HT1080 (cell line): ENCODE results near the gene M1AP. TPM values are rescaled to one million over a fixed set of nuclear protein-coding genes. Genes with fewer than 3 reads are reported as not detected.
"Not testable (repeated sequence)": the region's sequence is repeated elsewhere in the genome, so short reads cannot be mapped to it uniquely, and the experiment has no call there.

Experiments used
- DNase-seq: peaks from one replicate; pipeline ENCODE4 v3.0.0-alpha.2; 2015; ENCODE audit warnings: low read depth
- total RNA-seq: library from RNA; depleted of rRNA; stranded (reverse); fragments of >200 nt; shearing (Covaris generic); gene quantifications from 2 replicates; pipeline ENCODE4 v1.2.3, GENCODE V29; 2014

M1AP gene
- total RNA-seq, 1 experiment from 2014 or later: 0.03 TPM

DNA sequence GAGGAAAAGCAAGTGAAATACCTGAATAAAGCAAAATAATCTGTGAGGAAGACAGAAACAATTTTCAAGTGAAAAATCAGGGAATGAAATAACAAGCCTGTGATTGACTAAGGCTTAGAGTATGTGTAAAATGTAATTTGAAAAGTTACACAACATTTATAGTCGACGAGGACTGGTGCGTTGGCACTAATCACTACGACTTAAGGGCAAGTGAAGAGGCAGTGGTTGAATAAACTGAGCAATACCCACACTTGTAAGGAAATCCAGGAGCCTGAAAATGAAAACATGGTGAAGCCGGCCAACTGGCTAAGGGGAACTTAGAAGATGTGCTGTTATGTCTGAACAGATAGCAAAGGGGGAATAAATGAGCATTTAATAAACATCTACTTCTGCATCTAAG, 80.2 kb downstream of the M1AP start:
- DNase-seq: peak; percentile 85

DNA sequence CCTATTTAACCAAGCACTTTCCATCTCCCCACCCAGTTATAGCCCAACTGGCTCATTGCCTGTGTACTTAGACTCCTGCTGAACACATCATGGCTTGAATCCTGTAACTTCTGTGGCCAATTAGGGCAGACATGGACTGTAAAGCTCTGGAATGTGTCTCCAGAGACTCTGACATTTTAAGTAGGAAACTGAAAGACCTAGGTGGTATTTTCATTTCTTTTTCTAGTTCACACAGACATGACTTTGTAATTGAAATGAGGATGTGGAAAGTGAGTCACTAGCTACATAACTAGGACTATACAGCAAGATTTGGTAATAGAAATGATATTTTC, 81.4 kb downstream of the M1AP start:
- peak; percentile 84 for DNase-seq

DNA sequence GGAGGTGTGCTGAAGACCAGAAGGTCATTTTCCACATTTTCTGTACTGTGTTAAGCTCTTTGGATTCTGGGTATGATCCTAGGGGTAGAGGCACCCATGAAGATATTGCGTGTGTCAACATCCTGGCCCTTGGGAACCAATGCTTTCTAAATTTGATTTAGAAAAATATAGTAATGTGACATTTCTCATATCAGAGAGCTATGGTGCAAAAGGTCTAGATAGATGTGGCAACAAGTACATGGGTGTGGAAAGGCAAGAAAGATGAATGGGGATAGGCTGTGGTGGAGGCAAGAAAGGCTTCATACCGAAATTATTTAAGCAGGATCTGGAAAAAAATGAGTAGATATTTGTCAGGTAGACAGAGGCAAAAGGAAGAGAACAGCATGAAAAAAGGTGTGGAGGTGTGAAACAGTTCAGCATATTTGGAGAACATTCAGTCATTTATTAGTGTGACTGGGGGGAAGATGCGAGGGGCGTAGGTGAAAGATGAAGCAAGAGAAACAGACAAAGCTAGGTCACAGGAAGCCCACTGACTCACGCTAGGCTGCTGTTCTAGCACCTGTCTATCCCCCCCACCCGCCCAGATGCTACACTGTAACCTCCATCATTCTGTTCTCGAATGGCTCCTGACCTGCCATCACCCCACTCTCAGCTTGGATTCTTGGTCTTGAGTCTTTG, 81.9 kb downstream of the M1AP start:
- no peak for DNase-seq

DNA sequence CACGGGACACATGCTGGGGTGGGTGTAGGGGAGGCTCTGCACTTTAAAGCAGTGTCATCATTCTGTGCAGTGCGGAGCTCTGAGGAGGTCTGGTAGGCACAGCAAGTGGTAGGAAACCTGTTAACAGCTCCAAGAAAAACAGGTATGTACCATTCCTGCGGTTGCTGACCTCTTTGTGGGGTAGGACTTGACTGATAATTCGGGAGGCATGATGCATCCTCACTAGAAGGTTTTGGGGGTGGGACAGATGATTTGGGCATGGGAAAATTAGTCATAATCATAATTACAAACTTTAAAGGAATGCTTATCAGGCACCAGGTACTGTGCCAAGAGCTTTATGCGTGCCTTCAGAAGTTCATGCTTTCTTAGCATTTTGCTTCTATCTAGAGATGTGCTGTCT, 83.9 kb downstream of the M1AP start:
- peak; percentile 92 for DNase-seq

DNA sequence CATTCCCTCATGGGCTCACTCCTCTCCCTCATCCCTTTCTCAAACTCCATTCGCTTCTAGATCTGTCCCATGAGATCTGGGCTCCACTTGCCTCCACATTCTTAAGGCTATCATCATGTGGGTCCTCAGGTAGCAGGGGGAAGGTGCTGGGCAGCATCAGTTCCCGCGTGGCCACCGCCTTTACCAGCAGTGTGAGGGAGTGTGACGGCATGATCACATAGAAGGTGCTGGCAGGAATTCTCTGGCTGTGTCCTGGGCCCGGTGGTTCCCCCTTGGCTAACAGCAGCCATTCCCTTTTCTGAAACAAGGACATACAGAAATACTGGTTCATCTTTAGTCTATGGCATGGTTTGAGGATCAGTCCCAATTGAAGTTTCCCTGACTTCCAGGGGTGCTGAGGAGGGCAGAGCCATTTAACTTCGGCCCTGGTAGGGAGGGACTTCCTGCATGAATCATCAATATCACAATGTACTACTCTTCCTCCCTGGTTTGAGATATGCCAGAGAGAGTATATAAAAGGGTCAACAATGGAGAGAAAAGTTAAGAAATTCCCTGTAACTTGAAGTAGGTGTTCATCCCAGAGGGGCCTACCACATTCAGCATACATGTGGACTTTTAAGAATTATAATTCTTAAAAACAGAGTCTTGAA, 85.9 kb downstream of the M1AP start:
- peak; percentile 52 for DNase-seq

DNA sequence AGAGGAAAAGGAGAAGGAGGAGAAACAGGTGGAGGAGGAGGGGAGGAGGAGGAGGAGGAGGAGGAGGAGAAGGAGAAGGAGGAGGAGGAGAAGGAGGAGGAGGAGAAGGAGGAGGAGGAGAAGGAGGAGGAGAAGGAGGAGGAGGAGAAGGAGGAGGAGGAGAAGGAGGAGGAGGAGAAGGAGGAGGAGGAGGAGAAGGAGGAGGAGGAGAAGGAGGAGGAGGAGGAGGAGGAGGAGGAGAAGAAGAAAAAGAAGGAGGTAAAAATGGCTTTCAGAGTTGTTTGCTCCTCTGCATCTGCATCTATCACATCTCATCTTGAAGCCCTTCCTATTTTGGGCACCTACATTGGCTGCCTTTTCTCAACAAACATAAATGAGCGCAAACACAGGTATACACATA, 87.1 kb downstream of the M1AP start:
- DNase-seq: not testable (repeated sequence)

DNA sequence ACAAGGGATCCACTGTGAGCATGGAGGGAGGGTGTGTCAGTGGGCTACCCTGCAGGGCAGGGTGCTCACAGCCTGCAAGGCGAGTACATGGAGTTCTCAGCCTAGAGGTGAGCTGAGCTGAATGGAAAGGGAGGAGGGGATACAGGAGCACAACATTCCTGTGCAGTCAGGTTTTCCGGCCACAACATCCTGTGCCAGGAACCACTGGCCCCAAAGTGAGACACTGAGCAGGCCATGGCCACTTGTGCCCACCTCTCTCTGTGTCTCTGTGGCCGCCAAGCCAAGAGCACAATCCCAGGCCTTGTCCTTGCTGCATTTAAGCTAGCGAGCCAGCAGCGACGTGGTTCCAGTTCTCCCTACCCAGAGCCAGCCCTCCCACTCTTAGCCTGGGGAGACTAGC, 87.5 kb downstream of the M1AP start:
- DNase-seq: peak; percentile 93

DNA sequence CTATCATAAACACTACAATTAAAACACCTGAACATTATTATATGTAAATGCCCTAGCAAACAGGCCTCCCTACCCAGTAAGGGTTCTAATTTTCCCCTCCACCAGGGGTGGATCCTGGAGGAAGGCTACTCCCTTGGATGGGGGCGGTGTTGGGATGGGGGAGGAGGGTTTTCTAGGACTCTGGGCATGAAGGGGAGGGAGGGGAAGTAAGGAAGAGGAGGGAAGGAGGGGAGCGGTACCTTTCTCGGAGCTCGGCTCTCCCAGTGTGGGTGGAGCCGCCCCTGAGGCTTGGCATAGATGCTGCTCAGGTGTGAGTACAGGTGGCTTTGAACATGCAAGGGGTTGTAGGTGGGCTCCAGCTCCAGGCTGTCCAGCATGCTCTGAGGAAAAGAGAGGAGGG, 88.2 kb downstream of the M1AP start:
- DNase-seq: no peak

DNA sequence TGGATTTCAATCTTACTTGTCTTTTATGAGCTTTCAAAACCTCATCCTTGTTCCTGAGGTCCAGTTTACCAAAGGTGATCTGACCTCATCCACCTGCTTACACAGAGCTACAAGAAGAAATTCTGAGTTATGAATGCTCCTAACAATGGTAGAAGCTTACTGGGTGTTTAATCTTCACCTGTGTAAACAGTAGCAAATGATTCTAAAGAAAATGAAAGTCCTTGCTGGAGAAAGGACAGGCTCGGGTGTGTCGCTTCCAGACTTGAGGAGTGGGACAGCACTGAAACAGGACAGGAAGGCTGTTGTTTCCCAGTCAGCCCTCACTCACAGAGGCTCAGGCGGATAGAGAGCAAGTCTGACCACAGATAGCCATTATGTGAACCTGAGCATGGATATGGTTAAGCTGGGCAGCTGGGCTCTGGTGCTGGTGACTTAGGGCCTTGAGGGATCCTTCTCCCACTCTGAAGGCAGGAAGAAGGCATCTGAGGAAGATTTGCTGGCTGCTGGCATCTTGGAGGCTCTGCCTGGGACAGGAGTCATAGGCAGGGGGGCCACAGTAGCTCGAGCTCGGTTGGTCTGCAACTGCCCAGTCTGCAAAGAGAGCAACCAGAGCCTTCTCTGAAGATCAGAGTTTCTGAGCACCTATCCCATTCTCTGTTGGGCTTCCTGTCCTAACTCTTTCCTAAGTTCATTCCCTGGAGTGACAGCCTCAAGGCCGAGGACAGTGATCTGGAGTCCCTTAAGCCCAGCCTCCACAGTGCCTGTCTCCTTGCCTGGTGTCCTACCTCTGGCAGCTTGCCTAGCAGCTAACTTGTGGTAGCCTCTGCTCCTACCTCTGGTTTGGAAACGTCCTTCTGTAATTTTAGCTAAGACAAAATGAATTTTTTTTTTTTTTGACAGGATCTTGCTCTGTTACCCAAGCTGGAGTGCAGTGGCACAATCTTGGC, 89.6 kb downstream of the M1AP start:
- no peak for DNase-seq

DNA sequence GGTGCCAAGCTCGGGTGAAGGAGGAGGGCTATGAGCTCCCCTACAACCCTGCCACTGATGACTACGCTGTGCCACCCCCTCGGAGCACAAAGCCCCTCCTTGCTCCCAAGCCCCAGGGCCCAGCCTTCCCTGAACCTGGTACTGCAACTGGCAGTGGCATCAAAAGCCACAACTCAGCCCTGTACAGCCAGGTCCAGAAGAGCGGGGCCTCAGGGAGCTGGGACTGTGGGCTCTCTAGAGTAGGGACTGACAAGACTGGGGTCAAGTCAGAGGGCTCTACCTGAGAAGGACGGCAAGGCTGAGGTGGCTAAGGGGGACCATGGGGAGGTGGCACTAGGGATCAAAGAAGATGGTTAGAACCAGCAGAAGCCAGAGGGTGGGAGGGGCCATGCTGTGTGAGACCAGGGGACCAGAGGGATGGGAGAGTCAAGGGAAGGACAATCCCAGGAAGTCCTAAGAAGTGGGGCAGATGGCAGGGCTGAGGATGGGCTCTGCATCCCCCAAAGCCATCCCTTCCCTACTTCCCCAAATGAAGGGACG, 91.2 kb downstream of the M1AP start:
- no peak for DNase-seq

DNA sequence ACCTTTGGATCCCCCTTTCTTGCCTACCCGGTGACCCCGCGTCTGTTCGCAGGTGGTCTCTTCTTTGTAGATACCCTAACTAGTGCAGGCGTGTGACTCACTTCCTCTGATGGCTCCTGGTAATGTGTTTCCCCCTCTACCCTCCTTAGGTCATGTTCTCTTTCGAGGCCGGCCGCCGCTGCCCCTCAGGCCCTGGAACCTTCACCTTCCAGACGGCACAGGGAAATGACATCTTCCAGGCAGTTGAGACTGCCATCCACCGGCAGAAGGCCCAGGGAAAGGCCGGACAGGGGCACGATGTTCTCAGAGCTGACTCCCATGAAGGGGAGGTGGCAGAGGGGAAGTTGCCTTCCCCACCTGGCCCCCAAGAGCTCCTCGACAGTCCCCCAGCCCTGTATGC, 92.0 kb downstream of the M1AP start:
- no peak for DNase-seq

DNA sequence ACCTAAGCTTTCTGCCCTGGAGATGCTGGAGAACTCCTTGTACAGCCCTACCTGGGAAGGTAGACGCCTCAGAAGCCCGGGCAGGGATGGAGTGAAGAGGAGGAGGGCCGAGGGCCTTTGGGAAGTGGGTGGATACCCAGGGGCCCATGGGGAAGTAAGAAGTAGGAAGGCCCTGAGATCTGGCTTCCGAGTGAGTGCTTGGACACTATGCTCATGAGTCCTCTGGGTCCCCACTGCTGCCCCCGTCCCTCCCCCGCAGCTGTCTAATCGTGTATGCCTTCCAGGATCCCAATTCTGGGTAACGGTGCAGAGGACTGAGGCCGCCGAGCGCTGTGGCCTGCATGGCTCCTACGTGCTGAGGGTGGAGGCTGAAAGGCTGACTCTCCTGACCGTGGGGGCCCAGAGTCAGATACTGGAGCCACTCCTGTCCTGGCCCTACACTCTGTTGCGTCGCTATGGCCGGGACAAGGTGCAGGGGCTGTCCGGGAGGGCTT, 92.5 kb downstream of the M1AP start:
- DNase-seq: peak; percentile 30

DNA sequence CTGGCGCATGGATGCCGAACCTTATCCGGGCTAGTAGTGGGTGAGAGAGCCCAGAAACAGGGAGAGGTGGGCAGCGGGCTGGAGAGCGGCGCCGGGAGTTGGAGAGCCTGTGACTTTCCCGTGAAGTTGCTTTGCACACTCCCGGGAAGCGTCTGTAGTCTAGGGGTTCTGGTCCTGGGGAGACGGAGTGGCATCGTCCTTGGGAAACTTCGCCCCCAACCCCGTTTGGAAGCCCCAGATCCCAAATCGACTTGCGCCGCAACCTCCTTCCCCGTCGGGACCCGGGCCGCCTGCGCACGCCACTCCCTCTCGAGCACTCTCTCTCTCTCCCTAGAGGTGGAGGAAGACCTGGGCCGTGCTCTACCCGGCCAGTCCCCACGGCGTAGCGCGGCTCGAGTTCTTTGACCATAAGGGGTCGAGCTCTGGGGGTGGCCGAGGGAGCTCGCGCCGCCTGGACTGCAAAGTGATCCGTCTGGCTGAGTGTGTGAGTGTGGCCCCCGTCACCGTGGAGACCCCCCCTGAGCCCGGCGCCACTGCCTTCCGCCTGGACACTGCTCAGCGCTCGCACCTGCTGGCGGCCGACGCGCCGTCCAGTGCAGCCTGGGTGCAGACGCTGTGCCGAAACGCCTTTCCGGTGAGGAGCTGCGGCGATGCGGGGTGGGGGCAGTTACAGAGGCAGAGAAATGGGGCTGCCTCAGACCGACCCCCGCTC, 93.2 kb downstream of the M1AP start:
- DNase-seq: peak; percentile 50

DNA sequence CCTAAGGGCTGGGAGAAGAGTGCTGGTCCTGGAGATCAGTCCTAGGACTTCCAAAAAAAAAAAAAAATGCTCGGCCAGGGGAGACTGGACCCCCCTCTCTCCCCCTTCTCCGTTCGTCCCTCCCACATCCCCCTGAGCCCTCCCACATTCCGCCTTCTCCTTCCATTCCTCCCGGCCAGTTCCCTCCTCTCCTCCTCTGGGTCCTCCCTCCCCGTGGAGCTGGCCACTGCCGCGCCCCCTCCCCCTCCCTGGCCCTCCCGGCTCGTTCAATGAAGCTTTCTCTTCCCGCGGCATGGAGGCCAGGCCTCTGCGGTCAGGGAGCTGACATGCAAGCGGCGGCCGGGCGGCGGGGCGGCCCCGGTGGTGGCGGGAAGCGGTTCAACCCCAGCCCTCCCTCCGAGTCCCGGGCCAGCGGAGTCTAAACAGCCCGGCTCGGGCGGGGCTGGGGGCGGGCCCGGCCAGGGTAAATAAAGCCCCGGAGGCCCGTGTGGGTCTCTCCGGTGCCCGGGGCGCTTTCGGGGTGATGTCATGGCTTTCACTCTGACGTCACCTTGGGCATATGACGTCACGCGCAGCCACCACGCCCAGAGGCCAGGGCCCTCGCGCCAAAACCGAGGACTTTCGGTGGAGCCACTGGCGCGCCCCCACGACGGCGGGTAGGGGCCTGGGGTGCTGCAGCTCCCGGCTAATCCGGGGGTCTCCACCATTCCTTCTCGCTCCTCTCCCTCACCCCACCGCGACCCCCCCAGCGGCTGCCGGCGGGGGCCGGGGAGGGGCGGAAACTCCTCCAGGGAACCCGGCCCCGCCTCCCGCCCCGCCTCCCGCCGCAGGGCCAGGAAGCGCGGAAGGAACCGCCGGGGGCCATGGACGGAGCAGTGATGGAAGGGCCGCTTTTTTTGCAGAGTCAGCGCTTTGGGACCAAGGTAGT, 94.0 kb downstream of the M1AP start, which contains the start of the genes DOK1 and LOXL3:
Gene DOK1 (plus strand): TSS at position 829 of the 928 bp plus-strand sequence. CDS start 35 bp downstream, at position 864.
Gene LOXL3 (minus strand): TSS at position 51 of the 928 bp plus-strand sequence. CDS start 1,308 bp downstream, outside the sequence.
- DNase-seq: peak; percentile 81

DNA sequence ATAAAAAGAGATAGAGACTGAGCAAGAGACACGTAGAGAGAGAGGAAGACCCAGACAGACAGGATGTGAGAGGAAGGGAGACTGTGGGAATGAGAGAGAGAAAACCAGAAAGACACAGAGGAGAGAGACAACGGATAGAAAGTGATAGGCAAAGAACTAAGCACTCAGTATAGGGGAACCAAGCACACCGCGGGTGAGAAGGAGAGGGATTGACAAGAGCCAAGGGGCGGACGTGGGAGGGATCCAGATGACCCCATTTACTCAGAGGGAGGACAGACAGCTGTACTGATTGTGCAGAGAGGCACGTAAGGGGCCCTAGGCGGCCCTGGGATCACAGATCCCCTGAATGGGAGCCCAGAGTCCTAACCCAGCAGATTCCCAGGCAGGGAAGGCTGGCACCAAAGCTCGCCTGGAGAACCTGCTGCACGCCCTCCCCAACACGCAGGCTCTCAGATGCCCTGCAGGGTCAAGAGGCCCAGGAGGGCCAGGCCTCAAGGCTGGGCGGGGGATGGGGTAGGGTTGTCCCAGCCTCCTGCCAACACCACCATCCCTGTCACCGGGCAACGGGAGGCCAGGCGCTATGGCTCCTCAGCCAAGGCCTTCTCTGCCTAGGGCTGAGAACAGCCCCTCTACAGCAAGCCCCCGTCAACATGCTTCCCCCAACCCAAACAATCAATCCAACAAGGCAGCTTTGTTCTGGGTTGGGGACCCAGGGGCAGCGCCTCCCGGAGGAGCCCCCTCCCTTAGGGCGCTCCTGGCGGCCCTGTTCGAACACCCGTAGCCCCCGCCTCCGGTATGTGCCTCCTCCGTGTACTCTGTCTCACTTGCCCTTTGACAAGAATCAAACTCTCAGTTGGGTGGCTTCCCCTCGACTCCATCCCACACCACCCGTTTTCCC, 95.0 kb downstream of the M1AP start:
- DNase-seq: peak; percentile 62

DNA sequence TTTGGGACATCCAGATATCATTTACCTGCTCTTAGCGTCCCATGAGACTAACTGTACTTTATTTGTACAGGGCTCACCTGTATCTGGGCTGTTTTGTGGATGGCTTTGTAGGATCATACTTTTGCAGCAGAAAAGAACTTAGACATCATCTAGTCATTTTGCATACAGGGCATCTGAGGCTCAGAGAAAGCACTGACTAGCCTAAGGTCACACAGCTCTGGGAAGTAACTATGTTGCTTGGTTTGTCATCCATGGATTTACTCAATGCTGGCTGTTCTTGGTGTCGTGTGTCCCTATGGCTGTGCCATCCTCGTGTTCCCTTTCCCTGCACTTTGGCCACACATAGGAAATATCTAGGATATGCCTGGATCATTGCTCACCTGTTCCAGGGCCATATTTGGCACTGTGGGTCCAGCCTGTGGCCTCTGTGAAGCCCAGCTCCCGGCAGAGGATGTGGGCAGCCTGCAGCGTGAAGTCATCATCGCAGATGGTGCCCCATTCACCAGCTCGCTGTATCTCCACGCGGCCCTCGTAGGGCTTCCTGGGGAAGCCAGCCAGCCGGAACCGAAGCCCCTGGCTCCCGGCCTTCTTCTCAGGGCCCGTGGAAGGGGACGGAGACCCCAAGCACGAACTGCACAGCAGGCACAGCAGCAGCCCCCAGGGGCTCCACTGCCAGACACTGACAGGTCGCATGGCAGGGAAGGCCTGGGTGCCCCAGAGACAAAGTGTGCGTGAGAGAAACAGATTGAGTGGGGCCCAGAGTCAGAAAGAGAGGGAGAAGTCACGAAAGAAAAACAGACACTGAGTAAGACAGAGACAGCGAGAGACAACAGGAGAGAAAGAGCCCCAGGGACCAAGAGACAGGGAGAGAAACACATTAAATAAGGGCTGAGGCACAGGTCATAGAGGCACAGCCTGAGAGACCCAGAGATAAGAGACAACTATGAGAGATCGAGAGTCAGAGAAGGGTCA, 95.9 kb downstream of the M1AP start:
- peak; percentile 70 for DNase-seq

DNA sequence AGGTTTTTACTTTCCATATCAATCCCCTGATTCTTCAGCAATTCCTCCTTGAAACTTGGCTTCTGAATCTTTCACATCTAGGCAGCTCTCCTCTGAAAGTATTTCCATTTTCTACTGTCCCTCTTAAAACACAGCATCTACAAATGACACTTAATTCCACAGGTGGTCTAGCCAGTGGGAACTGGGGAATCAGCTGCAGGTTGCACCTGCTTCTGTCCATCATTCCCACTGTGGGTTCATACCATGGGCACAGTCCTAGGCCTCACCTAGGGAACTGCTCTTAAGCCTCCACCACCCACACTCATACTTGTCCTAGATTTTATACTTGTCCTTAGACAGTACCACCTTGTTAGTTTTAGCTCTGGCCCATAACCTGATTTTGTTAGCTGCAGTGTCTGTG, 96.6 kb downstream of the M1AP start:
- DNase-seq: no peak
